HUDEP-2 (cell line): ENCODE data around the gene TTC23.
A peak's percentile ranks its signal among the peaks of the same experiment; 100 is the strongest.

Experiments used
- DNase-seq, 76 experiments: peaks; one replicate each; lab custom pipeline; 2025; ENCODE audit not compliant: unreplicated experiment in 76 of 76; lab: John Stamatoyannopoulos, UW

The TTC23 gene

GRCh38 chr15:99110581-99111320, 138.6 kb downstream of the TTC23 start:
- no peak for DNase-seq

- DNase-seq, result no peak
These were observed 139.3 kb downstream of the TTC23 start for GRCh38 chr15:99110093-99110492.

GRCh38 chr15:99109555-99110021, 139.8 kb downstream of the TTC23 start:
- DNase-seq, result no peak

- no peak for DNase-seq
These were observed 140.4 kb downstream of the TTC23 start for GRCh38 chr15:99108993-99109392.

GRCh38 chr15:99106417-99107220, 142.8 kb downstream of the TTC23 start:
- DNase-seq, result no peak

- DNase-seq, result peak in 10 of 76 experiments; percentile 2 to 20 (median 10)
These were observed 143.7 kb downstream of the TTC23 start for GRCh38 chr15:99105514-99106341.

GRCh38 chr15:99104788-99105513, 144.4 kb downstream of the TTC23 start, which contains the start of gene SYNM:
SYNM (plus strand) TSS chr15:99105080; CDS start chr15:99105200, 120 bp downstream.
- peak in 44 of 76 experiments; percentile 3 to 60 (median 31) for DNase-seq

- no peak for DNase-seq
These were observed 146.1 kb downstream of the TTC23 start for GRCh38 chr15:99103279-99103678.

- DNase-seq, result no peak
These were observed 146.8 kb downstream of the TTC23 start for GRCh38 chr15:99102332-99103235.

GRCh38 chr15:99101501-99101900, 147.9 kb downstream of the TTC23 start:
- DNase-seq, result no peak

GRCh38 chr15:99100245-99101173, 148.9 kb downstream of the TTC23 start:
- peak in 44 of 76 experiments; percentile 2 to 58 (median 27) for DNase-seq

GRCh38 chr15:99099661-99100060, 149.7 kb downstream of the TTC23 start:
- DNase-seq, result no peak

GRCh38 chr15:99098991-99099390, 150.4 kb downstream of the TTC23 start:
- no peak for DNase-seq

GRCh38 chr15:99098426-99098825, 151.0 kb downstream of the TTC23 start:
- no peak for DNase-seq

- DNase-seq, result no peak
These were observed 151.7 kb downstream of the TTC23 start for GRCh38 chr15:99097441-99098410.

- no peak for DNase-seq
These were observed 152.4 kb downstream of the TTC23 start for GRCh38 chr15:99096894-99097426.
